Stimulated activated CD8-positive, alpha-beta memory T cell treated with anti-CD3 and anti-CD28 coated beads, Interleukin-7, amount 100 ng/mL, for 48 hours (primary cell): ENCODE measurements around the gene UNC13C.

Experiments used
- DNase-seq, 2 donors: peaks; one replicate each; pipeline ENCODE4 v3.0.0-alpha.2; 2020; ENCODE audit warnings: low read depth in 1 of 2; ENCODE audit errors: extremely low read depth in 1 of 2

Gene UNC13C

DNA sequence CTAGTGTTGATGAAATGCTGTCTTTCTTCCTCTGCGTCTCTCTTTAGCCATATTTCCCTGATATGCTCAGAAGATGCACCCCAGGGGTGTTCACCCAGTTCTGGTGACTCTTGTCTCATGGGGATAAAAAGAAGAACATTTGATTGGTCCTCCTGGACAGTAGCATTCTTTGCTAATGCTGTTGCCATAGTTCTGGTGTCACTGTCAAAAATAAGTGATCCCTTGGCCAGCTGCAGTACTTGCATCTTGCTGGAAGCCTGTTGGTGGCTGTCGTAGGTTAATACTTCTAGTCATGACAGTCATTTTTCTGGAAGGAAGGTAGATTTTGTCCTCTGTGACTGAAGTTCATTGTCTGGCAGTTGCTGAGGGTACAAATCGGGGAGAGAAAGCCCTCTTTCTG, 124.5 kb downstream of the UNC13C start:
- no peak for DNase-seq

GRCh38 chr15:54109014-54109413, 130.8 kb downstream of the UNC13C start:
- no peak for DNase-seq

DNA sequence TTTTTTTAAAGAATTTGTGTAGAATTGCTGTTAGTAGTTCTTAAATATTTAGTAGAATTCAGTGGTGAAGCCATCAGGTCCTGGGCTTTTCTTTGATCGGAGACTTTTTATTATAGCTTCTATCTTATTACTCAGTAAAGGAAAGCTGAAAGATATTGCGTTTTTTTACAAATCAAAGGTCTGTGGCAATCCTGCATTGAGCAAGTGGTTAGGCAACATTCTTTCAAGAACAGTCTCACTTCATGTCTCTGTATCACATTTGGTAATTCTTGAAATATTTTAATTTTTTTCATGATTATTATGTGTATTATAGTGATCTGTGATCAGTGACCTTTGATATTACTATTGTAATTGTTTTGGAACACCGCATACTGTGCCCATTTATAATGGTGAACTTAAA, 140.8 kb downstream of the UNC13C start:
- DNase-seq, result no peak

DNA sequence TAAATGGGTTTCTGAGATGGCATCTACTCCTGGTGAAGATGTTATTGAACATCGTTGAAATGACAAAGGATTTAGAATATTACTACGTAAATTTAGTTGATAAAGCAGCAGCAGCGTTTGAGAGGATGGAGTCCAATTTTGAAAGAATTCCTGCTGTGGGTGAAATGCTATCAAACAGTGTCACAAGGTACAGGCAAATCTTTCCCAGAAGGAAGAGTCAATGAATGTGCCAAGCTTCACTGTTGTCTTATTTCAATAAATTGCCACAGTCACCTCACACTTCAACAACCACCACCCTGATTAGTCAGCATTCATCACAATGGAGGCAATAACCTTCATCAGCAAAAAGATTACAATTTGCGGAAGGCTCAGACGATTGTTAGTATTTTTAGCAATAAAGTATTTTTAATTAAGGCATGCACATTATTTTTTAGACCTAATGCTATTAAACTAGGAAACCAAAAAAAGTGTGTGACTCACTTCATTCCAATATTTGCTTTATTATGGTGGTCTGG, 142.8 kb downstream of the UNC13C start:
- DNase-seq, result no peak

DNA sequence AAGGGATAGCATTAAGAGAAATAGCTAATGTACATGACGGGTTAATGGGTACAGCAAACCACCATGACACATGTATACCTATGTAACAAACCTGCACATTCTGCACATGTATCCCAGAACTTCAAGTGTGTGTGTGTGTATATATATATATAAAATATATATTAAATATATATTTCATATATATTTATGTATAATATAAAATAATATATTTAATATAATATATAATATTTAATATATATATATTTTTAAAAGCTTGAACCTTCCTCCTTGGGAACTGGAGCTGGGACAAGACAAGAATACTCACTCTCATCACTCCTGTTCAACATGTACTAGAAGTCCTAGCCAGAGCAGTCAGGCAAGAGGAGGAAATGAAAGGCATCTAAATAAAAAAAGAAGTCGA, 149.3 kb downstream of the UNC13C start:
- DNase-seq, result no peak

DNA sequence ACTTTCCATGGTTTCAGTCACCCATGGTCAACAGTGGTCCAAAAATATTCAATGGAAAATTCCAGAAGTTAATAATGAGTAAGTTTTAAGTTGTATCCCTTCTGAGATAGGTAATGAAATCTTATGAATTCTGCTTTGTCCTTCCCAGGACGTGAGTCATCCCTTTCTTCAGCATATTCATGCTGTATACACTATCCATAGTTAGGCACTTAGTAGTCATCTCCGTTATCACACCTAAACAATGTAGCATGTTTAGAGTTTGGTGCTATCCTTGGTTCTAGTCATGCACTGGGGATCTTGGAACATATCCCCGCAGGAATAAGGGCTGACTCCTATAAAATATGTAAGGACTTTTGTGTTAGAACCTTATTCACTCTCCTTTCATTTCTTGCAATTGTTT, 153.2 kb downstream of the UNC13C start:
- no peak for DNase-seq

GRCh38 chr15:54149115-54149531, 170.9 kb downstream of the UNC13C start:
- DNase-seq, result no peak

- DNase-seq, result no peak
Measured at GRCh38 chr15:54150255-54150654, 172.0 kb downstream of the UNC13C start.

GRCh38 chr15:54159012-54159411, 180.8 kb downstream of the UNC13C start:
- DNase-seq, result no peak

GRCh38 chr15:54187325-54187724, 209.1 kb downstream of the UNC13C start:
- DNase-seq, result no peak

DNA sequence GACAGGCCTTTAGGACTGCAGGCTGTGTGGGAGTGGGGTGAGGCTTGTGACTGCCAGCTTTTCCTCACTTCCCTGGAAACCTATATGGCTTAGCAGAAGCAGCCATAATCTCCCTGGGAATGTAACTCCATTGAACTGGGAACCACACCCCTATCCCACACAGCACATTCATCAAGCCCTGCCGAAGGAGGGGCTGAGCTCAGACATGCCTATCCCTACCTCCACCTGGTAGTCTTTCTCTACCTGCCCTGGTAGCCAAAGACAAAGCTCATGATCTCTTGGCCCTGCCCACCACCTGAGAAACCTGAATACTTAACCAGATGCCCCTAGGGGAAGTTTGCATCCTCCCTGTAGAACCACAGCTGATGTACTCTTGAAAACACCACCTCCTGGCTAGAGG, 219.8 kb downstream of the UNC13C start:
- DNase-seq, result no peak

GRCh38 chr15:54206586-54207321, 228.5 kb downstream of the UNC13C start:
- no peak for DNase-seq

- no peak for DNase-seq
Measured at GRCh38 chr15:54208786-54209185, 230.5 kb downstream of the UNC13C start.

GRCh38 chr15:54212635-54213034, 234.4 kb downstream of the UNC13C start:
- no peak for DNase-seq

DNA sequence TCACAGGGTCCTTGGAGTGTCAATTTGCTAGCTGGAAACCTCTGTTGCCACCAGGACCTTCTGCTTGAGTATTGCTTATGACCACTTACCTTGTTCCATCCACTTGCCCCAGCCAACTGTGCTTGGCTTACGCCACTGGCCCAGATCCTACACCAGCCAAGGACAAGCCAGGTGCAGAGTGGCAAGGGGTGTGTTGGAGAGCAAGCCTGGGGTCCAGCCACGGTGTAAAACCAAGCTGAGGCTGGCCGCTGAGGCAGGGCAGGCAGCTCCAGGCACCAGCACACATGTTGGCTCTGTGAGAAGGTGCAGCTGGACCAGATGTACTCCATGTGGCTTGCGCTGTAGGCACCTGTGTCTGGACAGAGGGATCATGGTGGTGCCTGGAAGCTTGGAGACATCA, 248.2 kb downstream of the UNC13C start:
- no peak for DNase-seq

GRCh38 chr15:54227569-54227968, 249.3 kb downstream of the UNC13C start:
- no peak for DNase-seq

DNA sequence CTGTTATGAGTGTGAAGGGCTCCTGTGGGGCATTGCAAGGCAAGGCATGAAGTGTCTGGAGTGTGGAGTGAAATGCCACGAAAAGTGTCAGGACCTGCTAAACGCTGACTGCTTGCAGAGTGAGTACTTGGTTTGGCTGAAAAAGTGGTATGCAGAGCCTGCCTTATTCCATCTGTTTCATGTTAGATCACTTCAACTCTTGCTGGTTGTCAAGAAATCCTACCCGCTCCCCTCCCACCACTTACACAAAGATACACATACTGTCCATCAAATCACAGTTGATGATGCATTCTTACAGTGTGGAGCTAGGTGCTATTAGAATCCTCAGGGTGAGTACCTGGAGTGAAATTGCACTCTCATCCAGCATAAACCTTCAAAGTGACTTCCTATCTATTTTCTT, 272.1 kb downstream of the UNC13C start:
- DNase-seq, result no peak

DNA sequence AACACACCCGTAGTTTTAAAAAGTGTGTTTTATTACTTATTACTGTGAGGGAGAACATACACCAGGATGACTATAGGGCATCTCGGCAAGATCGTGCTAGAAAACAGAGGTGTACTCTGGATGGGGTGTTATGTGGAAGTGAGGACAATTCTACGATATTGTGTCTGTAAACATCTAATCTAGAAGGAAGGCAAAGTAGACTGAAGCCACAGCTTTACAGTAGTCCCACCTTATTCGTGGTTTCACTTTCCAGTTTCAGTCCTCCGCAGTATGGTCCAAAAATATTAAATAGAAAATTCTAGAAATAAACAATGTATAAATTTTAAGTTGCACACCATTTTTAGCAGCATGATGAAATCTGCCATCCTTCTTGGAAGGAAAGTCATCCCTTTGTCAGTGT, 277.9 kb downstream of the UNC13C start:
- DNase-seq, result no peak

DNA sequence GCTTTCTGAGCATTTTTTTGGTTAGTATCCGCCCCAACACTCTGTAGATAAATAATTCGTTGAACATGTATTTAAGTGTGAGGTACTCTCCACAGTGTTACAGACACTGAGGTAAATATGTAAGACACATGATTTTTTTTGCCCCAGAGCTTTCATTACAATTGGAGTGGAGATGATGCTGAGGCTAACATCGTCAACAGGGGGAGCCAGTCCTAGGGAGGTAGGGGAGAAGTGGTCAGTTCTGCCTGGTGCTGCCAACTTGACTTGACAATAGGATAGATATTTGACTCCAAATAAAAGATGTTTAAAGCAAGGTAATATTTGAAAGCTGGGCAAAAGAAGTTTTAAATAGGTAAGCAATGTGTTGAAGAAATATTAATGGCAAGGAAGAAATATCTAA, 295.7 kb downstream of the UNC13C start:
- no peak for DNase-seq

GRCh38 chr15:54277834-54278233, 299.6 kb downstream of the UNC13C start:
- no peak for DNase-seq

DNA sequence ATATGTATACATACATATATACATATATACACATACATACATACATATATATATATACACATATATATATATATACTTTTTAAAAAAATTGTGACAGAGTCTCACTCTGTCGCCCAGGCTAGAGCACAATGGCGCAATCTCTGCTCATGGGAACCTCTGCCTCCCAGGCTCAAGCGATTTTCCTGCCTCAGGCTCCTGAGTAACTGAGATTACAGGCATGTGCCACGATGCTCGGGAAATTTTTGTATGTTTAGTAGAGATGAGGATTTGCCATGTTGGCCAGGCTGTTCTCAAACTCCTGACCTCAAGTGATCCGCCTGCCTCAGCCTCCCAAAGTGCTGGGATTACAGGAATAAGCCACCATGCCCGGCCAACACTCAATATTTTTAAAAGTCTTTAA, 302.5 kb downstream of the UNC13C start:
- no peak for DNase-seq

- DNase-seq, result no peak
Measured at GRCh38 chr15:54282228-54282836, 304.1 kb downstream of the UNC13C start.

DNA sequence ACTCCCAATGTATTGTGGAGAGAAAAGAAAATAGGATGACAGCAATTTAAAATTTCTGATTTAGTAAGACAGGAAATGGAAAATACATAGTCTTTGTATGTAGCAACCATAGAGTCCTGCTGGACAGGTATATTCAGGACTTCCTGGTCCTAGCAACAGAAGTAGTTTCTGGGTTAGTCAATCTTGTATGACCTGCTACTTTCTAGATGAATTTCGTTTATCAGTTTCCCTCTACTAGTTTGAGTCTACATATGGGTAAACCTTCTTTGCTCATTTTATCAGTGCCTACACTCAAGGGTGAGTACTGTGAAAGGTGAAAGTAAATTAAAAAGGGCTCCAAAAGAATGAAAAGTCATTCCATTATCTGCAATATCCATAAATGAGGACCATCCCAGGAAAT, 309.8 kb downstream of the UNC13C start:
- no peak for DNase-seq
